DND-41 (cell line): ENCODE measurements around the gene TTN.

ENCODE experiments used
- ATAC-seq: fragments of 200-7000 bp; cut with Tn5 transposase; 3 replicates; pipeline ENCODE4 v1.9.1; 2021; ENCODE audit warnings: low read depth; ENCODE audit not compliant: insufficient read depth
- DNase-seq: peaks from one replicate; pipeline ENCODE4 v3.0.0-alpha.2; 2020
- H2AFZ ChIP-seq: 2 replicates; pipeline ENCODE4 v1.6.0; 2012; ENCODE audit warnings: low read depth, low read length
- H3K27ac ChIP-seq: 2 replicates; pipeline ENCODE4 v1.5.1; 2012; ENCODE audit warnings: low read length, inconsistent platforms
- H3K27me3 ChIP-seq: fragments of 200-600 bp; sonication (generic); 2 replicates; pipeline ENCODE4 v1.6.0; 2012; ENCODE audit warnings: low read length, mild to moderate bottlenecking, inconsistent platforms; ENCODE audit not compliant: insufficient read depth, poor library complexity
- H3K36me3 ChIP-seq: 2 replicates; pipeline ENCODE4 v1.5.1; 2012; ENCODE audit warnings: low read length, inconsistent platforms; ENCODE audit not compliant: insufficient read depth
- H3K4me1 ChIP-seq: 2 replicates; pipeline ENCODE4 v1.5.1; 2012; ENCODE audit warnings: mild to moderate bottlenecking, low read length; ENCODE audit not compliant: insufficient read depth
- H3K4me2 ChIP-seq: 2 replicates; pipeline ENCODE4 v1.6.0; 2012; ENCODE audit warnings: mild to moderate bottlenecking, moderate library complexity, low read length, inconsistent platforms; ENCODE audit not compliant: insufficient read depth
- H3K4me3 ChIP-seq, 2 experiments: fragments of 200-600 bp in 1 of 2; shearing (Covaris generic) in 1 of 2; 2 replicates each; pipeline ENCODE4 v1.5.1; 2012 to 2016; ENCODE audit warnings: inconsistent platforms in 2 of 2, low read length in 2 of 2, mild to moderate bottlenecking in 2 of 2, low read depth in 1 of 2, moderate library complexity in 1 of 2
- H3K79me2 ChIP-seq: 2 replicates; pipeline ENCODE4 v1.6.0; 2012; ENCODE audit warnings: low read length, inconsistent platforms; ENCODE audit not compliant: insufficient read depth
- H3K9ac ChIP-seq: 2 replicates; pipeline ENCODE4 v1.6.0; 2012; ENCODE audit warnings: low read depth, mild to moderate bottlenecking, inconsistent platforms, low read length, moderate library complexity
- H3K9me3 ChIP-seq: 2 replicates; pipeline ENCODE4 v1.5.1; 2012; ENCODE audit warnings: low read length, moderate library complexity, mild to moderate bottlenecking, inconsistent platforms; ENCODE audit not compliant: insufficient read depth, severe bottlenecking
- H4K20me1 ChIP-seq: 2 replicates; pipeline ENCODE4 v1.6.0; 2012; ENCODE audit warnings: low read length; ENCODE audit not compliant: insufficient read depth
- EZH2 ChIP-seq: IDR thresholded peaks from 3 replicates; pipeline ENCODE4 v1.6.1; 2012; ENCODE audit warnings: borderline replicate concordance, low read depth, mild to moderate bottlenecking, moderate library complexity, low read length, inconsistent platforms; ENCODE audit not compliant: severe bottlenecking
- TF ChIP-seq, protein P1 (sequence below): IDR thresholded peaks from 2 replicates; pipeline ENCODE4 v1.5.1; 2012; ENCODE audit warnings: borderline replicate concordance, low read length, moderate library complexity, mild to moderate bottlenecking; ENCODE audit not compliant: poor library complexity, severe bottlenecking; ENCODE audit errors: extremely low read depth

The TTN gene

DNA sequence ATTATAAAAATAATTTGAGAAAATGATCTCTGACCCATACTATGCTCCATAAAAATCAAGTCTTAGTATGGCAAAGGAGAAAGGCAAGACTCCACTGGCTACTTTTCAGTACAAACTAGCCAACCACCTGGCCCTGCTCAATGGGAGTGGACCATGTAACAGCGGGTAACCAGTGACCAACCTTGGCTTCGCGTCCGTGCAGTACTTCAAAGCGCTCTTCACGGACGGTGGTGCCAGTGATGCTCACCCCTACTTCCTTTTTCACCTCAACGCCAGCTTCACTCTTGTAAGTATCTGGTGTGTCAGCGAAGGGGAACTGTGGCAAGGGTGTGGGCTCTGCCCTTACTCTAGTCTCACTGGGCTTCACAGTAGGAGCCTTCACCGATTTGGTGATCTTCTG, 23.3 kb downstream of the TTN start:
- Histone ChIP-seq H3K27me3 (peaks cover 6% of the 10 kb centered on the region), H3K9me3 (no peaks in the 10 kb centered on the region), H3K4me1 (no peaks in the 10 kb centered on the region), H3K79me2 (no peaks in the 10 kb centered on the region), H3K4me2 (no peak overlapping the region), H4K20me1 (no peaks in the 10 kb centered on the region), H3K4me3 (no peak overlapping the region), H3K9ac (no peak overlapping the region), H2AFZ (no peak overlapping the region), H3K36me3 (no peaks in the 10 kb centered on the region), H3K27ac (no peak overlapping the region)
- no peak for TF ChIP-seq EZH2
- TF ChIP-seq, protein P1, sequence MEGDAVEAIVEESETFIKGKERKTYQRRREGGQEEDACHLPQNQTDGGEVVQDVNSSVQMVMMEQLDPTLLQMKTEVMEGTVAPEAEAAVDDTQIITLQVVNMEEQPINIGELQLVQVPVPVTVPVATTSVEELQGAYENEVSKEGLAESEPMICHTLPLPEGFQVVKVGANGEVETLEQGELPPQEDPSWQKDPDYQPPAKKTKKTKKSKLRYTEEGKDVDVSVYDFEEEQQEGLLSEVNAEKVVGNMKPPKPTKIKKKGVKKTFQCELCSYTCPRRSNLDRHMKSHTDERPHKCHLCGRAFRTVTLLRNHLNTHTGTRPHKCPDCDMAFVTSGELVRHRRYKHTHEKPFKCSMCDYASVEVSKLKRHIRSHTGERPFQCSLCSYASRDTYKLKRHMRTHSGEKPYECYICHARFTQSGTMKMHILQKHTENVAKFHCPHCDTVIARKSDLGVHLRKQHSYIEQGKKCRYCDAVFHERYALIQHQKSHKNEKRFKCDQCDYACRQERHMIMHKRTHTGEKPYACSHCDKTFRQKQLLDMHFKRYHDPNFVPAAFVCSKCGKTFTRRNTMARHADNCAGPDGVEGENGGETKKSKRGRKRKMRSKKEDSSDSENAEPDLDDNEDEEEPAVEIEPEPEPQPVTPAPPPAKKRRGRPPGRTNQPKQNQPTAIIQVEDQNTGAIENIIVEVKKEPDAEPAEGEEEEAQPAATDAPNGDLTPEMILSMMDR, result no peak
- ATAC-seq (no peak), DNase-seq (no peak)

DNA sequence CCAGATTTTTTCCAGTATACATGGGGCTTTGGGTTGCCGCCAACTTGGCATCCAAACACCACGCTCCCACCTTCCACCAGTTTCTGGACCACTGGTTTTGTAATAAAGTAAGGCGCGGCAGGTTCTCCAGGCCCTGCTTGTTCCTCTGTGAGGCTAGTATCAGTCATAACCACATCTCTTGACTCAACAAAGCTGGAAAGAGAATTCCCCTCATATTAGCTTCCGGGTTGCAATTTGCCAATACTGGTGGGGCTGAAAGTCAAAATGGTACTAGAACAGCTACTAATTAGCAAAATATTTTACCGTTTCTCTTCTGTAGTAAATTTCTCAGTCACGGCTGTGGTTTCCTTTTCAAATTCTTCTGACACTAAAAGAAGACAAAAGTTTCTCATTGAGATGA, 25.0 kb downstream of the TTN start:
- no peak overlapping the region for H3K4me2 ChIP-seq
- no peaks in the 10 kb centered on the region for H4K20me1 ChIP-seq
- H2AFZ ChIP-seq, result no peak overlapping the region
- ATAC-seq (no peak), DNase-seq (no peak)
- H3K79me2 ChIP-seq, result no peaks in the 10 kb centered on the region
- no peaks in the 10 kb centered on the region for H3K9me3 ChIP-seq
- H3K36me3 ChIP-seq, result no peaks in the 10 kb centered on the region
- H3K9ac ChIP-seq, result no peak overlapping the region
- peaks cover 6% of the 10 kb centered on the region for H3K27me3 ChIP-seq
- no peak overlapping the region for H3K27ac ChIP-seq
- H3K4me3 ChIP-seq, result no peak overlapping the region
- H3K4me1 ChIP-seq, result no peaks in the 10 kb centered on the region
- TF ChIP-seq, protein P1, result no peak
- TF ChIP-seq EZH2, result no peak

GRCh38 chr2:178777577-178777976, 29.6 kb downstream of the TTN start:
- Histone ChIP-seq H3K9ac (no peak overlapping the region), H3K4me1 (no peaks in the 10 kb centered on the region), H3K36me3 (no peaks in the 10 kb centered on the region), H3K27ac (no peak overlapping the region), H3K9me3 (no peaks in the 10 kb centered on the region), H4K20me1 (no peaks in the 10 kb centered on the region), H2AFZ (no peak overlapping the region), H3K79me2 (no peaks in the 10 kb centered on the region), H3K4me2 (no peak overlapping the region), H3K4me3 (no peak overlapping the region), H3K27me3 (no peaks in the 10 kb centered on the region)
- DNase-seq, result no peak
- TF ChIP-seq, protein P1, result no peak
- no peak for TF ChIP-seq EZH2
- no peak for ATAC-seq

- Histone ChIP-seq H3K27me3 (no peaks in the 10 kb centered on the region), H3K4me2 (no peak overlapping the region), H3K36me3 (no peaks in the 10 kb centered on the region), H2AFZ (no peak overlapping the region), H3K79me2 (no peaks in the 10 kb centered on the region), H4K20me1 (no peaks in the 10 kb centered on the region), H3K9ac (no peak overlapping the region), H3K4me1 (no peaks in the 10 kb centered on the region), H3K9me3 (no peaks in the 10 kb centered on the region), H3K27ac (no peak overlapping the region), H3K4me3 (no peak overlapping the region)
- no peak for DNase-seq
- no peak for ATAC-seq
- TF ChIP-seq, protein P1, result no peak
- no peak for TF ChIP-seq EZH2
Measured at GRCh38 chr2:178776751-178777150, 30.5 kb downstream of the TTN start.
